HG03460 (cell line): ENCODE data around the gene KNOP1.
"Not testable (repeated sequence)": the region's sequence is repeated elsewhere in the genome, so short reads cannot be mapped to it uniquely, and the experiment has no call there.

Experiments
- ATAC-seq: cut with Tn5 transposase; IDR thresholded peaks from one replicate; pipeline ENCODE4 v1.9.1; 2021; ENCODE audit not compliant: unreplicated experiment

The KNOP1 gene

GRCh38 chr16:19744670-19745069 is 26.6 kb upstream of the KNOP1 start:
- no peak for ATAC-seq

GRCh38 chr16:19743816-19744159 is 25.8 kb upstream of the KNOP1 start:
- ATAC-seq: no peak

GRCh38 chr16:19741354-19741753 is 23.3 kb upstream of the KNOP1 start:
- ATAC-seq: no peak

- ATAC-seq: no peak
Observed at GRCh38 chr16:19737306-19738038, 19.4 kb upstream of the KNOP1 start.

- ATAC-seq: no peak
Observed at GRCh38 chr16:19735074-19735867, 17.2 kb upstream of the KNOP1 start.

GRCh38 chr16:19733551-19733950 is 15.5 kb upstream of the KNOP1 start:
- ATAC-seq: no peak

- ATAC-seq: no peak
Observed at GRCh38 chr16:19728636-19728965, 10.6 kb upstream of the KNOP1 start.

- no peak for ATAC-seq
Observed at GRCh38 chr16:19722981-19723380, 5.0 kb upstream of the KNOP1 start.

- no peak for ATAC-seq
Observed at GRCh38 chr16:19722269-19722952, 4.4 kb upstream of the KNOP1 start.

GRCh38 chr16:19718624-19718965 is 568 bp upstream of the KNOP1 start:
- ATAC-seq: peak; percentile 2

GRCh38 chr16:19717314-19717713 is 713 bp downstream of the KNOP1 start:
- ATAC-seq: no peak

- not testable (repeated sequence) for ATAC-seq
Observed at GRCh38 chr16:19716728-19717127, 1.3 kb downstream of the KNOP1 start.

GRCh38 chr16:19716183-19716582 is 1.8 kb downstream of the KNOP1 start:
- ATAC-seq: no peak

GRCh38 chr16:19715566-19715965 is 2.5 kb downstream of the KNOP1 start:
- no peak for ATAC-seq

- no peak for ATAC-seq
Observed at GRCh38 chr16:19713697-19714096, 4.3 kb downstream of the KNOP1 start.

- ATAC-seq: no peak
Observed at GRCh38 chr16:19712418-19713058, 5.5 kb downstream of the KNOP1 start.

- ATAC-seq: no peak
Observed at GRCh38 chr16:19711643-19712042, 6.4 kb downstream of the KNOP1 start.

- ATAC-seq: no peak
Observed at GRCh38 chr16:19710991-19711545, 7.0 kb downstream of the KNOP1 start.

GRCh38 chr16:19710191-19710908 is 7.7 kb downstream of the KNOP1 start:
- ATAC-seq: no peak

GRCh38 chr16:19709381-19710136 is 8.5 kb downstream of the KNOP1 start:
- no peak for ATAC-seq
